ENCODE data around the gene INSYN2B.

- no peak for TF ChIP-seq EZH2 (IDR thresholded peaks at IDR 0.05; ENCODE audit: low read length)
- no peak for TF ChIP-seq CTCF (optimal IDR thresholded peaks at IDR 0.05 in 1 of 3, IDR thresholded peaks at IDR 0.05 in 1 of 3, conservative IDR thresholded peaks at IDR 0.05 in 1 of 3; ENCODE audit: extremely low read depth in 1 of 3, insufficient read depth in 2 of 3, low read length in 3 of 3)
Observed at GRCh38 chr5:169945831-169946261, 34.4 kb downstream of the INSYN2B start.
